Aorta (tissue), 5 donors: ENCODE measurements around the gene FFAR3. TPM values are rescaled to one million over a fixed set of nuclear protein-coding genes. Genes with fewer than 3 reads are reported as not detected.
"Not testable (repeated sequence)": the region's sequence is repeated elsewhere in the genome, so short reads cannot be mapped to it uniquely, and the experiment has no call there.

Experiments used
- ATAC-seq: fragments of 200-7000 bp; cut with Tn5 transposase; one replicate; pipeline ENCODE4 v1.9.1; 2022; ENCODE audit warnings: moderate library complexity; ENCODE audit not compliant: low FRiP score
- DNase-seq, 2 donors: peaks; one replicate each; pipeline ENCODE4 v3.0.0-alpha.2; 2020
- H3K27ac ChIP-seq, 2 donors: one replicate each; pipeline ENCODE4 v1.5.1; 2013; ENCODE audit warnings: low read length in 2 of 2, mild to moderate bottlenecking in 2 of 2, moderate library complexity in 2 of 2, control low read depth in 1 of 2, inconsistent platforms in 1 of 2, low read depth in 1 of 2
- H3K27me3 ChIP-seq, 2 donors: one replicate each; pipeline ENCODE4 v1.6.1; 2013; ENCODE audit warnings: control low read depth in 1 of 2, low read length in 1 of 2, mild to moderate bottlenecking in 1 of 2, moderate library complexity in 1 of 2; ENCODE audit not compliant: insufficient read depth in 2 of 2, control insufficient read depth in 1 of 2
- H3K36me3 ChIP-seq, 2 donors: one replicate each; pipeline ENCODE4 v1.6.1; 2013; ENCODE audit warnings: control low read depth in 1 of 2, low read length in 1 of 2, mild to moderate bottlenecking in 1 of 2; ENCODE audit not compliant: insufficient read depth in 2 of 2, control insufficient read depth in 1 of 2
- H3K4me1 ChIP-seq, 2 donors: one replicate each; pipeline ENCODE4 v1.6.1; 2013; ENCODE audit warnings: low read length in 2 of 2, control low read depth in 1 of 2, mild to moderate bottlenecking in 1 of 2, moderate library complexity in 1 of 2; ENCODE audit not compliant: insufficient read depth in 2 of 2, control insufficient read depth in 1 of 2
- H3K4me3 ChIP-seq, 2 donors: one replicate each; pipeline ENCODE4 v1.5.1; 2013; ENCODE audit warnings: low read length in 2 of 2, control low read depth in 1 of 2, mild to moderate bottlenecking in 1 of 2
- H3K9me3 ChIP-seq: one replicate; pipeline ENCODE4 v1.6.1; 2013; ENCODE audit warnings: mild to moderate bottlenecking, low read length; ENCODE audit not compliant: control insufficient read depth
- WGBS, 2 donors: extraction: QIAGEN DNeasy Blood & Tissue Kit; methylation state at CpG; one replicate each; pipeline ENCODE4 v1.1.7; 2013; 5-methylcytosine and 5-hydroxymethylcytosine counted together
- intact Hi-C, 2 donors: fragments of 100-400 bp; cut with DNase I; formaldehyde crosslinking; loops; one replicate each; pipeline versions ENCODE4 v1.14.2 to v1.15.0; 2022
- polyA plus RNA-seq, 2 donors: library from polyadenylated mRNA; stranded (reverse); fragments of 200-250 nt; gene quantifications; one replicate each; pipeline ENCODE4 v1.2.3, GENCODE V29; 2013
- total RNA-seq, 2 donors: library from RNA; stranded (reverse); fragmentation: NEBNext Ultra II Directional; extraction: Animal tissue kit (Norgen Biotek cat#: 25700); gene quantifications; one replicate each; pipeline ENCODE4 v1.2.1, GENCODE V29; 2021
- donor health status: healthy with polysubstance abuse.
- donor health status: Bipolar disorder and iron deficiency.
- donor health status: DM: no; HTN: no; CAD: no.
- donor health status: DM: no; HTN: no; CAD: no.
- donor health status: DM: yes; HTN: yes; CAD: no.

FFAR3 gene
- total and polyA plus RNA-seq, 4 donors = 0.32 to 0.39 TPM; not detected in 2

- H3K36me3 ChIP-seq = no peaks in the 10 kb centered on the region
- H3K27ac ChIP-seq = no peak overlapping the region
- H3K4me3 ChIP-seq = no peak overlapping the region
- no peaks in the 10 kb centered on the region for H3K9me3 ChIP-seq
- H3K4me1 ChIP-seq = no peaks in the 10 kb centered on the region
- intact Hi-C loops = no loop called here
- 81 to 86% methylated on average over 18 of the region's 18 CpGs for WGBS, 2 donors
- ATAC-seq (no peak), DNase-seq (no peak)
- H3K27me3 ChIP-seq = no peaks in the 10 kb centered on the region
Observed at GRCh38 chr19:35352177-35352447, 6.1 kb upstream of the FFAR3 start.

GRCh38 chr19:35352448-35353304, 5.6 kb upstream of the FFAR3 start:
- H3K27me3 ChIP-seq = no peaks in the 10 kb centered on the region

GRCh38 chr19:35353635-35354034, 4.6 kb upstream of the FFAR3 start:
- intact Hi-C loops = no loop called here
- Histone ChIP-seq H3K27me3 (no peaks in the 10 kb centered on the region), H3K36me3 (no peaks in the 10 kb centered on the region), H3K9me3 (no peaks in the 10 kb centered on the region), H3K4me3 (no peak overlapping the region), H3K27ac (no peak overlapping the region), H3K4me1 (no peaks in the 10 kb centered on the region)
- ATAC-seq = no peak
- whole genome bisulfite sequencing, 2 donors = 66 to 70% methylated on average over 9 of the region's 9 CpGs
- peak in 1 of 2 donors; percentile 9 for DNase-seq

More at GRCh38 chr19:35352448-35353304, 5.6 kb upstream of the FFAR3 start:
- Histone ChIP-seq H3K4me3 (no peak overlapping the region), H3K9me3 (no peaks in the 10 kb centered on the region), H3K4me1 (no peaks in the 10 kb centered on the region), H3K27ac (no peak overlapping the region), H3K36me3 (no peaks in the 10 kb centered on the region)
- DNase-seq (peak; percentile 67 to 74), ATAC-seq (peak; percentile 62)
- intact Hi-C loops = no loop called here
- 30 to 35% methylated on average over 32 of the region's 32 CpGs for WGBS, 2 donors

GRCh38 chr19:35354898-35355297, 3.4 kb upstream of the FFAR3 start:
- Histone ChIP-seq H3K4me3 (no peak overlapping the region), H3K36me3 (no peaks in the 10 kb centered on the region), H3K9me3 (no peaks in the 10 kb centered on the region), H3K27ac (no peak overlapping the region), H3K4me1 (no peaks in the 10 kb centered on the region), H3K27me3 (no peaks in the 10 kb centered on the region)
- no peak for ATAC-seq
- WGBS, 2 donors = 75 to 80% methylated on average over 8 of the region's 8 CpGs
- peak in 1 of 2 donors; percentile 47 for DNase-seq
- intact Hi-C loops = no loop called here

GRCh38 chr19:35355791-35356460, 2.3 kb upstream of the FFAR3 start:
- H3K36me3 ChIP-seq = no peaks in the 10 kb centered on the region
- H3K4me1 ChIP-seq = no peaks in the 10 kb centered on the region
- ATAC-seq (no peak), DNase-seq (no peak)
- no peaks in the 10 kb centered on the region for H3K27me3 ChIP-seq
- intact Hi-C loops = no loop called here
- no peak overlapping the region for H3K27ac ChIP-seq
- no peaks in the 10 kb centered on the region for H3K9me3 ChIP-seq
- WGBS, 2 donors = 23 to 29% methylated on average over 6 of the region's 6 CpGs
- H3K4me3 ChIP-seq = no peak overlapping the region

DNA sequence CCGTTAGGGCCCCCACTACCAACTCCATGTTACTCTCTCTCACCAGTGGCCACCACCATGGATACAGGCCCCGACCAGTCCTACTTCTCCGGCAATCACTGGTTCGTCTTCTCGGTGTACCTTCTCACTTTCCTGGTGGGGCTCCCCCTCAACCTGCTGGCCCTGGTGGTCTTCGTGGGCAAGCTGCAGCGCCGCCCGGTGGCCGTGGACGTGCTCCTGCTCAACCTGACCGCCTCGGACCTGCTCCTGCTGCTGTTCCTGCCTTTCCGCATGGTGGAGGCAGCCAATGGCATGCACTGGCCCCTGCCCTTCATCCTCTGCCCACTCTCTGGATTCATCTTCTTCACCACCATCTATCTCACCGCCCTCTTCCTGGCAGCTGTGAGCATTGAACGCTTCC, 574 bp downstream of the FFAR3 start:
- intact Hi-C loops = not testable (repeated sequence)
- 62 to 67% methylated on average over 5 to 11 of the region's 16 CpGs for whole genome bisulfite sequencing, 2 donors

DNA sequence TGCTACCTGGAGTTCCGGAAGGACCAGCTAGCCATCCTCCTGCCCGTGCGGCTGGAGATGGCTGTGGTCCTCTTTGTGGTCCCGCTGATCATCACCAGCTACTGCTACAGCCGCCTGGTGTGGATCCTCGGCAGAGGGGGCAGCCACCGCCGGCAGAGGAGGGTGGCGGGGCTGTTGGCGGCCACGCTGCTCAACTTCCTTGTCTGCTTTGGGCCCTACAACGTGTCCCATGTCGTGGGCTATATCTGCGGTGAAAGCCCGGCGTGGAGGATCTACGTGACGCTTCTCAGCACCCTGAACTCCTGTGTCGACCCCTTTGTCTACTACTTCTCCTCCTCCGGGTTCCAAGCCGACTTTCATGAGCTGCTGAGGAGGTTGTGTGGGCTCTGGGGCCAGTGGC, 1.1 kb downstream of the FFAR3 start:
- H3K36me3 ChIP-seq, H3K27ac ChIP-seq, H3K4me1 ChIP-seq, H3K27me3 ChIP-seq, intact Hi-C loops, H3K4me3 ChIP-seq, H3K9me3 ChIP-seq, ATAC-seq, DNase-seq: not testable (repeated sequence)
- 85 to 91% methylated on average over 16 to 21 of the region's 21 CpGs for WGBS, 2 donors

More for the DNA sequence above, 574 bp downstream of the FFAR3 start:
- H3K9me3 ChIP-seq, DNase-seq, H3K27ac ChIP-seq, H3K4me3 ChIP-seq, H3K4me1 ChIP-seq, ATAC-seq, H3K36me3 ChIP-seq, H3K27me3 ChIP-seq: not testable (repeated sequence)

- intact Hi-C loops, ATAC-seq, H3K9me3 ChIP-seq, H3K27me3 ChIP-seq, H3K4me1 ChIP-seq, H3K4me3 ChIP-seq, H3K27ac ChIP-seq, DNase-seq, H3K36me3 ChIP-seq: not testable (repeated sequence)
- 93% methylated on average over 4 of the region's 5 CpGs; no CpG with 5 or more reads in 1 of the 2 donors for WGBS, 2 donors
Observed at GRCh38 chr19:35360081-35360480, 1.8 kb downstream of the FFAR3 start.
